GM19035 (cell line): Measurements from ENCODE around the gene KCP.

Experiments
- ATAC-seq: cut with Tn5 transposase; IDR thresholded peaks from one replicate; pipeline ENCODE4 v1.9.1; 2021; ENCODE audit not compliant: unreplicated experiment

Gene KCP

DNA sequence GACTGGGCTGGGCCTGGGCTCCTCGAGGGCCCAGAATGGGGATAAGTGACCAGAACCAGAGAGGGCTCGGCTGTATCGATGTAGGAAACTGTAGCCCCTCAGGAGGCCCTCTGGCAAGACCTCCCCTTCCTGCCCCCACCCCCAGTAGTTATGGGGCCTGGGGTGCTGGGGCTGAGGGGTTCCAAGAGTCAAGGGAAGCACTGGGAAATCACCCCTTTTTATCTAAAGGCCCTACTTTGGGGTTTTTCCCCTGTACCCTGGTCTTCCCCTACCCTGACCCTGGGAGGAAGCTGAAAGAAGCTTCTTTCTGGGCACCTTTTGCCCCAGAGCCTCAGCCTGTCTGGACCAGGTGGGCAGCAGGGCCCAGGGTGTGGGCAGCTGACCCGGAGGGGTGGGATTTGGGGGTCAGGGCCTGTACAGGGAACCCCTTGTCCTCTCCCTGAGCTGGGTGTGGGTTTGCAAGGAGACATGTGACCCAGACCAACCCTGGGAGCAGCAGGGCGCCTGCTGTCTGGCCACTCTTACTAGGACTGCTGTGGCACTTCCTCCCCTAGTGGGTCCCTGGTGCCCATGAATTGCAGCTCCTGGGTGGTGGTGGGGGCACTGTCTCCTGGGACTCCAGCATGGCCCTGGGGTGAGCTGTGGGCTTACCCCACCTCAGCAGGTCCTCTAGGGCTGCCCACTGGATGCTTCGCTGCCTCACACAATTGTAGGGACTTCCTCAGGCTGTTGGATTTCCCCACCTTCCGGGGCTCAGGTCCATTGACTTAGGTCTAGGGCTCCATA is 28.8 kb upstream of the KCP start:
- ATAC-seq: no peak

- no peak for ATAC-seq
Measured at GRCh38 chr7:128938544-128939074, 28.1 kb upstream of the KCP start.

GRCh38 chr7:128937647-128938543 is 27.4 kb upstream of the KCP start, which contains the start of gene IRF5:
IRF5 (plus strand) TSS chr7:128937927; CDS start chr7:128942082, 4,155 bp downstream.
- no peak for ATAC-seq

- no peak for ATAC-seq
Measured at GRCh38 chr7:128937271-128937646, 26.8 kb upstream of the KCP start.

GRCh38 chr7:128936798-128937197 is 26.3 kb upstream of the KCP start:
- no peak for ATAC-seq

GRCh38 chr7:128935342-128935730 is 24.8 kb upstream of the KCP start:
- no peak for ATAC-seq

DNA sequence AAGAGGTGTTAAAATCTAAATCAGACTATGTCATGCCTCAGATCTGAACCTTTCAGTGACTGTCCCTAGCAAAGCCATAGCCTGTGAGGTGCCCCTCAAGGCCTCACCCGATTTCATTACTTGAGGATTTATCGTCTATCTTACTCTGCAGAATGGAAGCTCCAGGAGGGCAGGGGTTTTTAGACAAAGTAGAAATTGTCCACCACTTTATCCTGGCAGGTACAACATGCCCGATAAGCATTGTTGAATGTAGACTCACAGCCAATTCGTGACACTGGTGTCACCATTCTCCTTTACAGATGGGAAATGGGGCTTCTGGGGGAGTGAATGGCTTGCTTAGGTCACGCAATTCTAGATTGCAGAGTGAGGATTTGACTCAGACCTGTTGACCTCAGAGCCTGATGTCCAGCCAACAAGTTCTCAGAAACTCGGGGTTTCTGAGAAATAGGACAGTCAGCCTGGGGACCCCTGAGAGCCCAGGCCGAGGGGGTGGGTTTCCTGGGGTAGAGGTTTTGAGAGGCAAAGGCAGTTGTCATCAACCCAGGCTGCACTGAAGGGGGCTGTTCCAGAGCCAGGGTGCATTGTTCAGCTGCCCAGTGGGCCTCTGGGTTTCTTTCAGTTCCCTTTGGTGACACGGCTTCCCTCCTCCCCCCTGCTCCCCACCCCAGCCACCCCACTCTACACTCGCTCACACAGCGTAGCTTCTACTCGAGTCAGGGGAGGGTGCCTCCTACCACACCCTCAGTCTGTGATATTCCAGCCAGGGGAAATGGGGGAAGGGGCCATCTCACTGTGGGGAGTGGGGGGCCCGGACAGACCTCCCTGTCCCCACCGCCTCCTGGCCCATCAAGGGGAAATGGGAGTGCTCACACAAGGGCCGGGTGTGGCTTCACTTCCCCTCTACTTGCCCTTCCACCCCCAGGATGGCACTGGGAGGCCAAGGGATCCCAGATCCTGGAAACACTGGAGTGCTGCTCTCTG is 24.1 kb upstream of the KCP start:
- peak; percentile 36 for ATAC-seq

DNA sequence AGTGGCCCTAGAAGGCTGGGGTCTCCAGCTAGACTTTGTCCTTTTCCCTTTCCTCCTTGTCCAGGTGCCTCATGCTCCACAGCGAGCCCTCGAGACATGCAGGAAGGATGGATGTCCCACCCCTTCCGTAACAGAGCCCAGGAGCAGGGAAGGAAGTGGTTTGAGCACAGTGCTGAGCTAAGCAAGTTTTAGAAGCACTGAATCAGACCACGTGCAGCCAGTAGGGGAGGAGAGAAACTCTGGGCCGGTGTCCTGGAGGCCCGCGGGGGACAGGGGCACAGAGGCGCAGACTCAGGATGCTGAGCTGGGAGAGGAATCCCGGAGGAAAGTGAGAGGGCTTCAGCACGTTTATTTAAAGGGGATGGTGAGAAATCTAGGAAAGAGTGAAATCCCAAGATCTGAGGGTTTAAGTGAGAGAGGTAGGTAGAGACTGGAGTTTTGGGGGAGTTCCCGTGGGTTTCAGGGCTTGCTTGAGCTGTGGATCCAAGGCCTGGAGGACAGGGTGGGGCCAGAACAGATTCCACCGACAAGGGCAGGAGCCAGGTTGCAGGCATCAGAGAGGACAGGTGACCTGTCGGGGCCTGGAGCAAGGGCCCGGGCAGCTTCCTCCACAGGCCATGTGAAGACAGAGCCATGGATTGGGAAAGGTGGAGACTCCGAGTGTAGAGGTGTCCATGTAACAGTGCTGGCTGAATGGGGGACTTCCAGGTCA is 22.8 kb upstream of the KCP start:
- ATAC-seq: peak; percentile 34

GRCh38 chr7:128932862-128933179 is 22.3 kb upstream of the KCP start:
- no peak for ATAC-seq

DNA sequence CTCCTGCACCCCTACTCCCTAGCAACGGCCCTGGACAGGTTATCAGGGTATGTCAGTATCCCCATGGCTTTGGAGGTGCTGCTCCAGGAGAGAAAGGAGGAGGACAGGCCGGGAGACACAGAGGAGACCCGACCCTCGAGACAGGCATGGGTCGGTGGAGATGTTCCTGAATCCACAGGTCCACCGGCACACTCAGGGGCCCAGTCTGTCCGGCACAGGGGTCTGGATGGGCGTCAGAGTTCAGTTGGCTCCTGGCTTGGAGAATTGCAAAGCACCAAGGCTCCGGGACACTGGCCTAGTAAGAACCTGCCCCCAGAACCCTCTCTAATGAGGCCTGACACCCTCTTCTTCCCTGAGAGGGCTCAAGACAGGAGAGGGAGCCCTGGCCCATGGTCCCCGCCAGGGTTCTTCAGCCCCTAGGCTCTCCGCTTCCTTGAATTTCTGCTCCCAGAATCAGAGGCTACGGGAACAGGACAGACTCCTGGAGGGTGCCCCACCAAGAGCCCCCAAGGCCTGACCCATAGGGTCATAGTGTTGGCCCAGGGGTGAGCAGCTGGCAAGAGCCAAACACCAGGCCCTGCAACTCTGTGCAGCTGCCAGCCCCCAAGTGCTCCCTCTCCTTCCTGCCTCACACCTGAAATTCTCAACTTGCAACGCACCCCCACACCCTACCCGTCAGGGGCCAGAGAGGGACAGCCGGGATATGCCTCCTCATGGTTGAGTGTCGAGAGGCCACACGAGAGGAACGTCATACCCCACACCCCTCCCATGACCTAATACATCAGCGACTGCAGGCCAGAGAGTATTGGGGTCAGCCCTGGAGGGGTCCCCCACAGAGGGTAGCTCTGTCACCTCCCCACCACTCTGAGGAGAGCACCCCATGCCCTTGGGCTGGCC is 21.7 kb upstream of the KCP start:
- no peak for ATAC-seq

DNA sequence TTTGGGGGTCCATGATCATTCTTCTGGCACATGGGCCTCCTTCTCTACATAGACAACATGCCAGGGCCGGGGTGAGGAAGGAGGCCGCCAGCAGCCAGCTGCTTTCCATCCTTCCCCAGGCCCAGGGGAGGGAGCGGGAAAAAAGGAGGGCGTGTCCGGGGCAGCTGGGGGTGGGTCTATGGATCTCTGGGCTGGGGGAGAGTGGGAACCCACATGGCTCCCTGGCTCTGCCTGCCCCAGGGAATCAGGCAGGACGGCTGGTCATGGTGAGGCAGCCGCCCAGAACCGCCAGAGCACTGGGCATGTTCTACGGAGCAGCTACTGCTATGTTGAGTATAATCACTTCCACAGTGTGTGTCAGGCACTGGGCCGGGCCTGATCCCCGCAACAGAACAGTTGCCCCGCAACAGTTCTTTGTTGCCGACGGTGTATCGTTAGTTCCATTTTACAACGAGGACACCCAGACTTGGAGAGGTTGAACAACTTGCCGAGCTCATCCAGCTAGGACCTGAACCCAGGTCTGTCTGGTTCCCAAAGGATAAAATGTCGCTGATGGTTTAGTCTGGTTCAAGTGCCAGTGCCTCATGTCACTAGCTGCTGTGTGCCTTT is 20.8 kb upstream of the KCP start:
- no peak for ATAC-seq

DNA sequence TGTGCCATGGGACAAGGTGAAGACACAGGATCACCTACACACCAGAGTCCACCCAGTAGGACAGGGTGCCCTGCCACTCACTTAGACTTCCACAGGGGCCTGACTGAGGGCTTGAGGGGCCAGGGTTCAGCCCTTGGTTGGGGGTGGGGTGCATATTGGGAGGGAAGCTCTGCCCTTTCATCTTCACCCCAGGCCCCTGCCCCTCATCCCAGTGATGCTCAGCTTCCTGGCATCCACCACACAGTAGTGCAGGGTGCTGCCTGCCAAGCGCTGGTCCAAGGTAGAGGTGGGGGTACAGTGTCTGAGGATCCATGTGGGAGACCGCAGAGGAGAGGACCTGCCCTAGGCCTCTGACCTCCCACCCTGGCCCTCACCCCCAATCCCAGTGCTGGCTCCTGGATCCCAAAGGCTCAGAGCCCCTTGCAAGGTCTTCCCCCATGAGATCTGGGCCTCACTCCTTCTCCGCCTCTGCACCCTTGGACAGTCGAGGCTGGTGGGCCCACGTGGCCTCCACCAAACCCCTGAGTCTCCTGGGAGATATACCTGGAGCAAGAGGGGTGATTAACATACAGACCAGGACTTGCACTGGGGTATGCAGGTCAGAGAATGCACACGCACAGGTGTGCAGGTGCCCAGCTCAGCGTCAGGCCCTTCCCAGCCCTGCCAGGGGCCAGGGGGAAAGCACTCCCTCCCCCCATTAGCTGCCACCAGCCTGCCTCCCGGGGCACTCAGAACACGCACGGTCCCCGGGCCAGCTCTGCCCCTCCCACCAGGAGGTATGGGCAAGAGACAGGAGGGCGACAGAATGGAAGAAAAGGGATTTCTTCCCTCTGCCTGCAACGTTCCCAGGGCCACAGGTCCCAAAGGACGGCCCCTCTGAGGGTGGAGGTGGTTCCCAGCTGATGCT is 18.6 kb upstream of the KCP start:
- no peak for ATAC-seq

GRCh38 chr7:128928159-128928813 is 17.8 kb upstream of the KCP start:
- no peak for ATAC-seq

DNA sequence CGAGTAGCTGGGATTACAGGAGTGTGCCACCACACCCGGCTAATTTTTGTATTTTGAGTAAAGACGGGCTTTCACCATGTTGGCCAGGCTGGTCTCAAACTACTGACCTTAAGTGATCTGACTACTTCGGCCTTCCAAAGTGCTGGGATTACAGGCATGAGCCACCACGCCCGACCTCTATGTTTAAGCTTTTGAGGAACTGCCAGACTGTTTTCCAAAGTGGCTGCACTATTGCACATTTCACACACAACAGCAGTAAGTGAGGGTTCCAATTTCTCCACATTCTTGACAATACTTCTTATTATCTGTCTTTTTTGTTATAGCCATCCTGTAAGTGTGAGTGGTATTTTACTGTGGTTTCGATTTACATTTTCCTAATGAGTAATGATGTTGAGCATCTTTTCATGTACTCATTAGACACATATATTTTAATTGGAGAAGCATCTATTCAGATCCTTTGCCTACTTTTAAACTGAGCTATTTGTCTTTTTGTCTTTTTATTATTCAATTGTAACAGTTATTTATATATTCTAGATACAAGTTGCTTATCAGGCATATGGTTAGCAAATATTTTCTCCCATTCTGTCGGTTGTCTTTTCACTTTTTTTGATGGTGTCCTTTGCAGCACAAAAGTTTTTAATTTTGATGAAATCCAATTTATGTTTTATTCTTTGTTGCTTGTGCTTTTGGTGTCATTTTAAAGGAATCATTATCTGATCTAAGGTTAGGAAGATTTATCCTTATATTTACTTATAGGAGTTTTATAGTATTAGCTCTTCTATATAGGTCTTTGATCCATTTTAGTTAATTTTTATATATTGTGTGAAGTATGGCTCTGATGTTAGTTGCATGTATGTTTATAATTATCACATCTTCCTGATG is 14.4 kb upstream of the KCP start:
- no peak for ATAC-seq

DNA sequence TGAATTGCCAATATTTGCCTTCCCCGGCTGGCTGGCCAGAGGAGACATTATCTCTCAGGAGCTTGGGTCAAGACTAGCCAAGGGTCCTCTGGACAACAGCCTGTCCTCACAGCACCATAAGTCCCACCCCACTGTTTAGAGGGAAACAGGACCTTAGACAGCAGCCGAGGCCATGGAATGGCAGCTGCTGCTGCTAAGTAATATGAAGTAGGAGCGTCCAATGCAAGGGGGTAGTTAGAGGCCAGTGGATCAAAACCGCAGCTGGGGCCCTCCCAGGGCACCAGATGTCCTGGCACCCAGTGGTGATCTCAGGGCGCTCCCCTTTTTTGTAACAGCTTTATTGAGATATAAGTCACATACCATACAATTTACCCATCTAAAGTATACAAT is 12.9 kb upstream of the KCP start:
- ATAC-seq: no peak
